Stimulated activated CD8-positive, alpha-beta memory T cell treated with anti-CD3 and anti-CD28 coated beads, Interleukin-12 subunit alpha, Interleukin-12 subunit beta, amount 100 ng/mL, for 24 hours (primary cell): ENCODE measurements around the gene HOXB1.

ENCODE experiments used
- DNase-seq: peaks from one replicate; pipeline ENCODE4 v3.0.0-alpha.2; 2020; ENCODE audit errors: extremely low read depth

Gene HOXB1

GRCh38 chr17:48554412-48555257 lies 23.8 kb upstream of the HOXB1 start:
- no peak for DNase-seq

- no peak for DNase-seq
Measured at GRCh38 chr17:48553826-48554225, 23.0 kb upstream of the HOXB1 start.

- no peak for DNase-seq
Measured at GRCh38 chr17:48553190-48553547, 22.4 kb upstream of the HOXB1 start.

GRCh38 chr17:48552466-48553189 lies 21.8 kb upstream of the HOXB1 start:
- DNase-seq, result no peak

- DNase-seq, result no peak
Measured at GRCh38 chr17:48551596-48552465, 21.0 kb upstream of the HOXB1 start.

GRCh38 chr17:48551214-48551555 lies 20.4 kb upstream of the HOXB1 start:
- no peak for DNase-seq

GRCh38 chr17:48550502-48551213 lies 19.8 kb upstream of the HOXB1 start:
- DNase-seq, result no peak

- DNase-seq, result no peak
Measured at GRCh38 chr17:48549914-48550501, 19.2 kb upstream of the HOXB1 start.

GRCh38 chr17:48549281-48549630 lies 18.4 kb upstream of the HOXB1 start:
- DNase-seq, result no peak

GRCh38 chr17:48548523-48549280 lies 17.9 kb upstream of the HOXB1 start:
- DNase-seq, result no peak

- DNase-seq, result no peak
Measured at GRCh38 chr17:48547808-48548522, 17.2 kb upstream of the HOXB1 start.

- DNase-seq, result no peak
Measured at GRCh38 chr17:48546924-48547807, 16.4 kb upstream of the HOXB1 start.

- no peak for DNase-seq
Measured at GRCh38 chr17:48546137-48546923, 15.5 kb upstream of the HOXB1 start.

GRCh38 chr17:48545539-48545938 lies 14.7 kb upstream of the HOXB1 start:
- DNase-seq, result no peak

- DNase-seq, result no peak
Measured at GRCh38 chr17:48545022-48545375, 14.2 kb upstream of the HOXB1 start, which contains the start of gene HOXB2. Gene HOXB2 (minus strand): TSS chr17:48545109. CDS start chr17:48544911, 198 bp downstream.

- no peak for DNase-seq
Measured at GRCh38 chr17:48544349-48545021, 13.7 kb upstream of the HOXB1 start.

- DNase-seq, result no peak
Measured at GRCh38 chr17:48543854-48544348, 13.1 kb upstream of the HOXB1 start.
